NCI-H2081 (cell line): Measurements from ENCODE around the gene SNED1.
"Not testable (repeated sequence)": the region's sequence is repeated elsewhere in the genome, so short reads cannot be mapped to it uniquely, and the experiment has no call there.

Experiments
- DNase-seq, 2 experiments: peaks; one replicate each; lab custom pipeline; 2025; lab: John Stamatoyannopoulos, UW

Gene SNED1

DNA sequence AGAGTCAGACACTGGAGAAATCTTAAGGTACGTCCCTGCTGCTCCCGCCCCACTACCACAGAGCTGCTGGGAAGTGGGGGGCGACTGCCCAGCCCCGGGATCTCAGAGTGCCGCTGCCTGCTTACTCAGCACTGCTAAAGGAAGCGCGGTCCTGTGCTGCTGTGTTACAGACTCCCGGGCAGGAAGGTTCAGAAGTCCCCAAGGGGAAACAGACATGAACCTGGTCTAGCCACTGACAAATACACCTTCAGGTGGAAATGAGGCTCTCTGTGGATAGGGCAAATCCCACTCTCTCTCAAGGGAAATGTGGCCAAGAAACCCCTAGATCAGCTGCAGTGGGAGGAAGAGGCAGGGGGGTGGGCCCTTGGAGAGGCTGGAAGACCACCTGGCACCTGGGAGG, 90.0 kb downstream of the SNED1 start:
- no peak for DNase-seq

DNA sequence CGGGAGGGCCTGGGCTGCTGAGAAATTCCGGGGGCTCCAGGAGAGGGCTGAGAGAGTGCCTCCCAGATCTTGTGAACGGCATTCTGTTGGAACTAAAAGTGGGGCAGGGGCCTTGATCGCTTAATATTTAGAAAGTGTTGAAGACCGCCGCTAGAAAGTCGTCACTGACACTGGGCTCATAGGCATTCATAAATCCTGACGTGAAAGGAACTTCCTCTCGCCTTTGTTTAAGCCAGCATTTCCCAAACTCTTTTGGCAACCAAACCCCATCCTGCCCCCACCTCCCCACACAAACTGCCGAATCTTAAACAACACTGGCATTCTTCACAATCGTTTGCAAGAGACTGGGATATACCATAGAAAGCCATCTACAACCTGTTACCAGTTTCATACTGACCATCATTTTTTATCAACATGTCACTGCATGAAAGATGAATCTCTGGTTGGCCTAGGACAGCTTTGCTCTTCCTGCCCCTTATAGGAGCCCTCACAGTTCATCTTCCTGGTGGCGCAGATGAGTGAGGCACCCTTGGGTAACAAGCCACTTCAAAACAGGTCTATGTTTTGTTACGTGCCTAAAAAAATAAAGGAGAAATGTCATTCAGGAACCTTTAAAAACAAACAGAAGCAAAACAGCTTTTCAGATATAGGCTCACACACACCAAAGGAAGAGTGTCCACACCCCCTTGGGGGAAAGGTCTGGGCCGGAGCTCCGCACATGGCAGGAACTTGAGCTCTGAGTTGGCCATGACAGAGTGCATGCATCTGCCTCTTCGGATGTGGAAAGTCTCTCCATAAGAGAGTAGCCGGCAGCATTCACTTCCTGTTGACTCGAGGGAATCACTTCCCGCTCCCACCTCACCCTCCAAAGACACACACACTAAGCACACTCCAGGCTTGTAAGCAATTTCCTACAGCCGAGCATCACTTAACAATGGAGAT, 90.6 kb downstream of the SNED1 start:
- no peak for DNase-seq

DNA sequence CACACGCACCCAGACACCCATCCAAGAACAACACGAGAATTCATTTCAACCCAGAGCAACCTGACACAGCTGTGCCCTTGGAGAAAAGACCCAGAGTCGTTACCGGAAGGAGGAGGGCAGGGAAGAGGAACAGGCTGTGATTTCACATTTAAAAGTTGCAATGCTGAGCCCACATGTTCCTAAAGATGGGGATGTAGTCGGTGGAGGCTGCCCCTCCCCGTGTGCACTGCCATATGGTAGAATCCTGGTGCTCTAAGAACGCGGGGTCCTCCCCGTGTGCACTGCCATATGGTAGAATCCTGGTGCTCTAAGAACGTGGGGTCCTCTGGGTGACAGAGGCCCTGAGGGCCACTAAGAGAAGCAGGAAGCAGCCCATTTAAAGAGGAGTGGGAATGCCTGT, 92.8 kb downstream of the SNED1 start:
- DNase-seq, result no peak

DNA sequence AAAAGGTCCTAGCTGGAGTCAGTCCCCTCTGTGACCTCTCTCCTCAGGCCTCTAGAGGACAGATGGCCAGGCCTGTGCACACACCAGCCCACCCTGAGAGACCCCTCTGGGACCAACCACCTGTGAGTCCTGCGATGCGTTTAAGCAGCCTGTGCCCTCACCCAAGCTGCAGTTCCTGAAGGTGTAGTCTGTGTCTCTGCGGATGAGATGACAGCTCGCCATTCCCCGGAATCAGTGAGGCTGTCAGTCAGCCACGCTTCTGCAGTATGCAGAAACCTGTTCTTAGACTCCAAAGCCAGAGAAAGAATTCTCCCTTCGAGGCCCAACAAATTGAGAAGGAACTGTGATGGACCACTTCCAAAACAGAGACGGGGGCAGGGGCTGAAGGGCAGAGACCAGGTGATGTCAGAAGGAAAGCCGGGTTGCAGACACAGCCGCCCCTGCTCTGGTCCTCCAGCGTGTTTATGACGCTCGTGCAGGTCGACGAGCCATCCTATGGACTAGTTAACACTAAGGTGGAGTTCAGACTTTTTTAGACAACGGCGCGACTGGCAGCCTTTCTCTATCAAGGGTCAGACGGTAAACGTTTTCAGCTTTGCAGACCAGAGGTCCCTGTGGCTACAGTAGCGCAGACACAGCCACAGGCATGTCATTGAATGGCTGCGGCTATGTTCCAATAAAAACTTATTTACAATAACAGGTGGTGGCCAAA, 93.5 kb downstream of the SNED1 start:
- no peak for DNase-seq

DNA sequence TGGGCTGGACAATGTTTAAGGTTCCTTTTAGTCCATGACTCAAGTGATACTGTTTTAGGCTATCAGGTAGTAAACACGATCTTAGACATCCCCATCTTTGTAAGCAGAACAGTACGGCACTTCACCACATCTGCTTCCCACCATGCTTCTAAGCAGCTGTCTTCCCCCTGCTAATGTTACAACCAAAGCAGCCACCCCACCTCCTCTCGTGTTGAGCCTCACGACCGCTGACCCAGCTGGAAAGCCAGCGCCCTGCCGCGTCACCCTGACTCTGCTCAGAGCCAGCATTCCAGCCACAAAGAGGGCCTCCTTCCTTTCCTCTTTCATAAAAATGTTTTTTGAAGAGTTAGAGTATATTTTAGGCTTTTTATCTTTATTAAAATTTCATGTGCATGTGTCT, 94.3 kb downstream of the SNED1 start:
- DNase-seq, result peak in 1 of 2 experiments; percentile 2

DNA sequence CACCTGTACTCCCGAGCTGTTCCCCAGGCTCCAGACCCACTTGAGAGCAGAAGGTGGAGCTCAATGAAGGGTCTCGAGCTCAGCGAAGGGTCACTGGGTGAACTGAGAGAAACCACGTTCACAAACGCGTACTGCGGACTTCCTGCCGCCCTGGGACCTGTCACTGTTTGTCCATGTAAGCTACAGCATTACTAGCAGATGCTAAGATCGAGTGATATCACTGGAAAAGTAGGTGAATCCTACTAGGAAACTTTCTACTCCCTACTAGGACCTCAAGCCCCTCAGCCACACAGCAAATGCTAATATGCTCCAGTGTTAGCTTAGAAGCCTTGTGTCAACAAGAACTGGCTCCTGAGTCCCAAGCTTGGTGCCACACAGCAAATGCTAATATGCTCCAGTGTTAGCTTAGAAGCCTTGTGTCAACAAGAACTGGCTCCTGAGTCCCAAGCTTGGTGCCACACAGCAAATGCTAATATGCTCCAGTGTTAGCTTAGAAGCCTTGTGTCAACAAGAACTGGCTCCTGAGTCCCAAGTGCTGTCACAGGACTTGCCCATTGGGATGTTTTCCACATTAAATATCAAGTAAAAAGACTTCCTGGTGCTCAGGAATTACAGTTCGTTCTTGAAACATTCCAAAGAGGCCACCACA, 94.8 kb downstream of the SNED1 start:
- peak in 1 of 2 experiments; percentile 4 for DNase-seq

DNA sequence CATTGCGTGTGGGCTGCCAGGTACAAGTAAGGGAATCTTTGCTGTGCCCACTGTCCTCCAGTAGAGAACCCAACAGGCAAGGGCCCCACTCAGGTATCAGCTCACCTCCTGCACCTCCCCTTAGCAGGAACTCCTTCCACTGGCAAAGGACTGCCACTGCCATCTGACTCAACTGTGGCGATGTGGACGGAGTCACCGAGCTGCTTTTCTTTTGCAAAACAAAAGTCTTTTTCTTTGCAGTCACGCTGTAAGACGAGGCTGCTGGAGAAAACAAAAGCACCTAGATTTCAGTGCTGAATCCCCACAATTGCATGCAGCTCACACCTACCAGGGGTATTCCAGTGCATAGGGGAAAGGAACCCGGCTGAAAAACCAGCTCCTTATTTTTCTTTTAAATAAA, 95.8 kb downstream of the SNED1 start:
- no peak for DNase-seq

DNA sequence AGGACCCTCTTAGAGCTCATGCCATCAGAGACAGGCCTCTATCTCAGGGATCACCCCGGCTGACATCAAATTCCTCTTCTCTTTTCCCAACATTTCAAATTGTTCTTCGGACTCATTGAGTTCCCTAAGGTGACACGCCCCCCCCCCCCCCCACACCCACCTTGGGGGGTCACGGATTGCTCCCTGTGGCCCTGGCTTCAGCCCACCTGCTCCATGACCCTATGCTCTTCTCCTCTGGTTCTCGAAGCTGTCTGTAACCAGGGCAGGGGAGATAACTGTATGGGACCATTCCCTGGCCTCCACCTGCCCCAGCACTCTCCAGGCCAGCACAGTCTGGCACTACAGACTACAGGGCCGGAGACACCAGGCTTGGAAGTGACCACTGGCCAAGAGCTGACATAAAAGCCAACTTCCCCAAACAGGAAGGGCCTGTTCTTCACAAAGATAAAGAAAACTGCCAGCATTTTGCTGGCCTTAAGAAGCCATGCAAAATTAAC, 96.6 kb downstream of the SNED1 start:
- DNase-seq, result no peak

DNA sequence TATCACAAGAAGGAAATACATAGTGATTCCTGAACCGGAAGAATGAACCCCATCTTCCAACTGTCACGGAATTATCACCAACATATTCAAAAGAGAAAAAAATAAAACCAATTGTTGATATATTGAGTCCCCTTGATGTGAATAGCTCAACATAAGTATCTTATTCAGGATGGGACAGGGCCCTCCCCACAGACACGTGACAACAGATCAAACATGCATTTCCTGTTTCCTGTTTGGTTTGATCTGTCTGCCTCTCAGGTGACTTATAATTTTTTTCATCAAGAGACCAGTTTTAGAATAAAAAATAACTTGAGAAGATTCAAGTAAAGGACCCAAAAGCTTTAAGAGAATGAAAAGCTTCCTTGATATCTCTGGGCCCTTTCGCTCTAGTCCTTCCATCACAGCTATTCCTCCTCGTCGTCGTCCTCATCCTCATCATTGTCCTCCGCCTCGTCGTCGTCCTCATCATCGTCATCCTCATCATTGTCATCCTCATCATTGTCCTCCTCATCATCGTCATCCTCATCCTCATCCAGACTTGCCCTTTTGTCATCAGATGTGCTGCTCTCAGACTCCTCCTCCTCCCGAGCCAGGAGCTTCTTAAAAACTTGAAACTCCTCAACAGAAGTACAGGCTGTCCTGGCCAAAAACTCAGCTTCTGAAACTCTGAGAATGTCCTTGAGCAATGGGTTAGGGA, 97.3 kb downstream of the SNED1 start:
- DNase-seq, result no peak

DNA sequence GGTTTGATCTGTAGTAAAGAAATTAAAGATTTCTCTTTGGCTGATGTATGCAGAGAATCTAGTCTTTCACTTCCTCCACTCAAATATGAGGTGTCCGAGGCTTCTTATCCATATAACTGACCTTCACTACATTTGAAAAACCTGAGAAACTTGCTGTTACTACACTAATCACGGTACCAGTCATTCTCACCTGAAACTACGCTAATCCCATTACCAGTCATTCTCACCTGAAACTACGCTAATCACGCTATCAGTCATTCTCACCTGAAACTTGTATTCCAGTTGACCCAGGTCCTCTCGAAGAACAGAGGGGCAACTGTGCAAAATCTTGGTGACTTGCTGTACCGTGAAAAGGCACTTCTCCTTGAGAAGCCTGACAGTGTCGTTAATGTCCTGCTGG, 98.6 kb downstream of the SNED1 start:
- DNase-seq, result no peak

DNA sequence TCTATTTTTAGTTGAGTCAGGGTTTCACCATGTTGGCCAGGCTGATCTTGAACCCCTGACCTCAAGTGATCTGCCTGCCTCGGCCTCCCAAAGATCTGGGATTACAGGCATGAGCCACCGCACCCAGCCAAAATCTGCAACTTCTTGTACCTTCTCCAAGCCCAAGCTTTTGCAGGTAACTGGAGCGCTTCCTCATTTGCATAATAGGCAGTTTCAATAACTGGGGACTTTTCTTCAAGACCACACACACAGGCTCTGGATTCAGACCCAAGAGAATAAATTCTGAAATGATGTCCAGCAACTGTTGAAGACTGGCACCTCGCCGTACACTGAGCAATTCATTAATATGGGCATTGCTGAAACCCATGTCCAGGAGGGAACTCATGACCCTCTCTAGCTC, 100.8 kb downstream of the SNED1 start:
- DNase-seq, result no peak

DNA sequence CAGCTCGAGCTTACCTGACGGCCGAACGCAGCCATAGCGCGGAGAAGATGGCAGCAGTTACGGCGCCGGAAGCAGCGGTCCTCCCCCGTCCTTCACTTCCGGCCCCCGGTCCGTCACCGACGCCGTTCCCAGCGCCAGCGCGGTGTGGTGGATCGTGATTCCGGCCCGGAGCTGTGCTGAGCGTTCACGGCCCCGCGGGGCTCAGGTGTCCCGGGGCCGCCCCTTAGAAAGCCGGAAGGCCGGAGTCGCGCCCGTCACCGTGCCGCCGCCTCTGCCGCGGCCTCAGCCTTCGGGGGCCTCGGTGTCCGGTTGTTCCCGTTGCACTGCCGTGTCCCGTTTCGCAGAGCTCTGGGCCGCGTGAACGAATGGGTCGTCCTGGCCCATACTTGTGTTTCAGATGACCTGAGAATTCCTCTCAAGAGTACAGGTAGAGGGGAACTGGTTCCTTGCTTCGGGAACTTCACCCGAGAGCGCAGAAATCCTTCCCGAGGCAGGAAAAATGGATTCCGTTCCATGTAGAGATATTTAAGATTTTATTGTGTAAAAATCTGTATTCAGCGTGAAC, 103.9 kb downstream of the SNED1 start, which contains the start of gene MTERF4:
Gene MTERF4 (minus strand): TSS at position 49 of the 565 bp plus-strand sequence. CDS start 14 bp downstream, at position 35.
- DNase-seq, result peak; percentile 90 to 94

DNA sequence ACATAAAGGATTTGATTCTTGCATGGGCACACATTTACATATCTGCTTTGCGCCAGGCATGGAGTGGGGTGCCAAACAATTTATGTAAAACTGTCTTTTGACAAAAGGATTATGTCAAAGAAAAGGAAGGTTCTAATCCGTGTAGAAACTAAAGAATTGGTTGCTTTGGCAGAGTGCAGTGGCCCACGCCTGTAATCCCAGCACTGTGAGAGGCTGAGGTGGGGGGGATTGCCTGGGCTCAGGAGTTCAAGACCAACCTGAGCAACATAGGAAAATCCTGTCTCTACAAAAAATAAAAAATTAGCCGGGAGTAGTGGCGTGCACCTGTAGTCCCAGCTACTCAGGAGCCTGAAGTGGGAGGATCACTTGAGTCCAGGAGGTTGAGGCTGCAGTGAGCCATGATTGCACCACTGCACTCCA, 104.8 kb downstream of the SNED1 start:
- DNase-seq, result no peak

DNA sequence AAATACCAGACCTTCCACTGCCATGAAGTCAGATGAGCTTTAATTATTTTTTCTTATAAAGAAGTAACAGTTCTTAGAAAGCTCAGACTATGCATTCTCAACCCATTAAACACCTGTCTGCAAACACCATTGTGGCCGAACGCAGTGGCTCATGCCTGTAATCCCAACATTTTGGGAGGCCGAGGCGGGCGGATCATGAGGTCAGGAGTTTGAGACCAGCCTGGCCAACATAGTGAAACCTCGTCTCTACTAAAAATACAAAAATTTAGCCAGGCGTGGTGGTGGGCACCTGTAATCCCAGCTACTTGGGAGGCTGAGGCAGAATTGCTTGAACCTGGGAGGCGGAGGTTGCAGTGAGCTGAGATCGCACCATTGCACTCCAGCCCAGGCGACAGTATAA, 106.2 kb downstream of the SNED1 start:
- DNase-seq, result not testable (repeated sequence)

DNA sequence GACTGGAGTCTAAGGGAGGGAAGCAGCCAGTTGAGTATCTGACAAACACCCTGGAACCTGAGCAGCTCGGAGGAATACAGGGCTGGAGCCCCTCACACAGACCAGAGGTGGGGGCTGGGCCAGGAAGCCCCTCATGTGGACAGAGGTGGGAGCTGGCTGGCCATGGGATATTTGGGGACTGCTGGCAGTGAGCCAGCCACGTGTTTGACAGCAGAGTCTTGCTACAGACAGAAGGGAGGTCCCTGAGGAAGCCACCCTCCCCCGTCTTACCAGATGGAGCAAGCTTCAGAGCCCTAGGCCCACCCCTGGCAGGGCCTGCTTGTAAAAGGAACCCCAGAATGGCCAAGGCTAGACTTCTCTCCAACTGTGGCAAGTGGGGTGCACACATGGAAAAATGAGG, 107.2 kb downstream of the SNED1 start:
- no peak for DNase-seq

DNA sequence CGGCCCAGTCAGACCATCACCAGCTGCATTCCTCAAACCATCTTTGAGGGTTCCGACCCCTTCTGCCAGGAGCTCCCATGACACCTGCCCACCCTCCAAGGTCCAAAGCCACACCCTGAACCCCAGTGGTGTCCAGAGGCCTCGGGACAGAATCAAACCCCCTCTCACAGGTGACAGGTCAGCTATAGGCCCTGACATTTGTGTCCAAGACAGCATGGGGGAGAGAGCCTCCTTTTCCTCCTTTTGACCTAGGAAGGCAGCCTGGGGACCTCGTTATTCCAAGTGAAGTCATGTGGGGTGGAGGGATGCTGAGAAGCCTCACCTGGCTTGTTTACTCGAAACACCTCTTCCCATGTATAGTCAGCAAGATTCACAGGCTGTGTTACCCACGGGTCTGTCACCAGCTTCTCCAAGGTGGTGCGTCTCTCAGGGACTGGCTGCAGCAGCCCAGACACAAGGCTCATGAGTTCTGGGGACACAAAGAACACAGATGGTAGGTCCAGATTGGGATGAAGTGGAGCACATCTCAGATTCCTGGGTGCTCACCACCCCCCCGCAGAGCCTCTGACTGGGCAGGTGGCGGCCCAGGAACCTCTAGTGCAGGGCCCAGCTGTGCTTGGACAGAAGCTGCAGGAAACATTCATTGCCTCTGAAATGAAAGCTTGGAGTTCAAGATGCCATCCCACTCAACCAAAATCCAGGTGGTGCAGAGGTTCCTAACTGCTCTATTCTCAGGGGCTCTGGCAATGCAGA, 108.8 kb downstream of the SNED1 start:
- no peak for DNase-seq

DNA sequence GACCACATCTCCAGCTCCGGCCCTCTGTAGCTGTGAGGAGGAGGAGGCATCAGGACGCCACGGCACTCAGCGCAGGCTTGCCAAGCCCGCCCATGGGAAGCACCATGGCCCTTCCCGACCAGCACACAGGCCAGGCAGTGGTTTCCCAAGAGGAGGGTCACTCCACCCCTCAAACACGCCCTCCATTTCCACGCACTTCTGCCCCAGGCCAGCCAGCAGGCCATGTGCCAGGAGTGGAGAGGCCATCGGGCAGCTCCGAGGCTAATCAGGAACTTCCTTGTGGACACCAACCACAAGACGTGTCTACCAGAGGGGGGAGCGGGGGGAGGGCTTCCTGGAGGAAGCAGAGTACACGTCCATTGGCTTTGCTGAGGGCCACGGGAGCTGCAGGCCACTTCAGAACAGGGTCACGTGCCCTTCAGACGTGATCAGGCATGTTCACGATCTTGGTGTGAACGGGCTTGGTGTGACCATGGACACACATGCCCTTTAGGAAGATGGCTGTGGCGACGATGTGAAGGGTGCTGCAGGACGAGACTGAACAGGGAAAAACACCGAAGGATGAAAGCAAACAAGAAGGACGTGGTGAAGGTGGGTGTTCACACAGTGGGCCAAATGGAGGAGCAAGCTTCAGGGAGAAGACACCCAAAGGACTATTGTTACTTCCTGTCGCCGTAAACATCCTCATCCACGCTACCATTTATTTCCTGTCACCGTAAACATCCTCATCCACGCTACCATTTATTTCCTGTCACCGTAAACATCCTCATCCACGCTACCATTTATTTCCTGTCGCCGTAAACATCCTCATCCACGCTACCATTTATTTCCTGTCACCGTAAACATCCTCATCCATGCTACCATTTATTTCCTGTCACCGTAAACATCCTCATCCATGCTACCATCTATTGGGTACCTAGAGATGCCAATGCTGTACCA, 110.1 kb downstream of the SNED1 start:
- DNase-seq, result no peak

DNA sequence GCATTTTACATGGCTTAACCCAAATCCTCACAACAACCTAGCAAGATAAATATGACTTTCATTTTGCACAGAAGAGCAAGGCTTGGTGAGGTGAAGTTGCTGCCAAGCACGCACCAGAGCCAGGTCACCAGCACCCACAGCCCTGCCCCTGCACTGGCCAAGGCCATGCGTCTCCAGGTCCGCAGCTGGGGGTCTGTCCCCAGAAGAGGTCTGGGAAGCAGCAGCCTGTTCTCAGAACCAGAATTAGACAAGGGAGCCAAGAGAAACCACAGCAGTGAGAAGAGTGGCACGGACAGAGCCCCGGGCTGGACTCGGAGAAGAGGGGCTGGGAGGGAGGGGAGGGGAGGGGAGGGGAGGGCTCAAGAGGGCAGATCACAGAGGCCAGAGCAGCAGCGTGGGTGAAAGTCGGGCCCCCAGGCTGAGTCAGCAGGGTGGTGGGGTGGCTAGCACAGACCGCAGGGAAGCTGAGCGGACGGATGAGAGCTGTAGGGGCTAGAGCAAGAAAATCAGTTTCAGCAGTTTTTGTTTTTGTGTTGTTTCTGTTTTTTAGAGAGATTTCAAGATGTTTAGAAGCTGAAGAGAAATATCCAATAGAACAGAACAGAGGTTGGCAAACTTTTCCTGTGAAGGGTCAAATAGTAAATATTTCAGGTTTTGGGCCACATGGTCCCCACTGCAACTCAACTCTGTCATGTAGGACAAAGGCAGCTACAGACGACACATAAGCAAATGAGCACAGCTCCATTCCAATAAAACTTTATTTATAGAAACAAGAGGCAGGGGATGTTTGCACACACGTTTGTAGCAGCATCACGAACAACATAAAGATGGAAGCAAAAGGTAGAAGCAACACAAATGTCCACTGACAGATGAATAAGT, 111.0 kb downstream of the SNED1 start:
- DNase-seq, result no peak
